ENCODE measurements around the gene RNLS.

RNLS gene

DNA sequence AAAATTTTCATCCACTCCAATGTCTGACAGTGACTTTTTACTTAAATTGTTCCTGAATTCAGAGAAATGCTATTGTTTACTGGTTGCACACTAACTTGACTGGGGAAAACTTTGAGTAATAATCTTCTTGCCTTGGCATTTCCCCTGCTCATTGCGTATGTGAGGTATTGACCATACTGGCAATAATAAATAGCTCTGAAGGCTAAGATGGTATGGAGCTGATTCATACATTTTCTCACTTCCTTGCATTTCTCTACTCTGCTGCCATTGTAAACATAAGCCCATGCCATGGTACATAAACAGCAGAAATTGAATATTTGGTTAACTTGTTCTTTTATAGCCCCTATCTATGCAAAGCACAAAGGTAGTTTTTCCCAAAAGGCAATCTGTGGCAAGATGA lies 290.0 kb downstream of the RNLS start:
- TF ChIP-seq, protein P1, sequence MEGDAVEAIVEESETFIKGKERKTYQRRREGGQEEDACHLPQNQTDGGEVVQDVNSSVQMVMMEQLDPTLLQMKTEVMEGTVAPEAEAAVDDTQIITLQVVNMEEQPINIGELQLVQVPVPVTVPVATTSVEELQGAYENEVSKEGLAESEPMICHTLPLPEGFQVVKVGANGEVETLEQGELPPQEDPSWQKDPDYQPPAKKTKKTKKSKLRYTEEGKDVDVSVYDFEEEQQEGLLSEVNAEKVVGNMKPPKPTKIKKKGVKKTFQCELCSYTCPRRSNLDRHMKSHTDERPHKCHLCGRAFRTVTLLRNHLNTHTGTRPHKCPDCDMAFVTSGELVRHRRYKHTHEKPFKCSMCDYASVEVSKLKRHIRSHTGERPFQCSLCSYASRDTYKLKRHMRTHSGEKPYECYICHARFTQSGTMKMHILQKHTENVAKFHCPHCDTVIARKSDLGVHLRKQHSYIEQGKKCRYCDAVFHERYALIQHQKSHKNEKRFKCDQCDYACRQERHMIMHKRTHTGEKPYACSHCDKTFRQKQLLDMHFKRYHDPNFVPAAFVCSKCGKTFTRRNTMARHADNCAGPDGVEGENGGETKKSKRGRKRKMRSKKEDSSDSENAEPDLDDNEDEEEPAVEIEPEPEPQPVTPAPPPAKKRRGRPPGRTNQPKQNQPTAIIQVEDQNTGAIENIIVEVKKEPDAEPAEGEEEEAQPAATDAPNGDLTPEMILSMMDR (IDR thresholded peaks at IDR 0.05; ENCODE audit: borderline replicate concordance, control extremely low read depth, extremely low read depth, insufficient read depth, missing control alignments) = no peak
- in situ Hi-C loops (cut with MboI; ENCODE audit: low sequenced_read_pairs, unreplicated experiment) = no loop called here
- no peak for DNase-seq (ENCODE audit: low spot score)

GRCh38 chr10:88292185-88292514 lies 291.0 kb downstream of the RNLS start:
- TF ChIP-seq, protein P1 (IDR thresholded peaks at IDR 0.05; ENCODE audit: borderline replicate concordance, control extremely low read depth, extremely low read depth, insufficient read depth, missing control alignments) = no peak
- DNase-seq (ENCODE audit: low spot score) = no peak
- in situ Hi-C loops (cut with MboI; ENCODE audit: low sequenced_read_pairs, unreplicated experiment) = no loop called here

GRCh38 chr10:88291289-88292184 lies 291.6 kb downstream of the RNLS start:
- DNase-seq (ENCODE audit: low spot score) = no peak
- TF ChIP-seq, protein P1 (IDR thresholded peaks at IDR 0.05; ENCODE audit: borderline replicate concordance, control extremely low read depth, extremely low read depth, insufficient read depth, missing control alignments) = no peak
- in situ Hi-C loops (cut with MboI; ENCODE audit: low sequenced_read_pairs, unreplicated experiment) = no loop called here

- DNase-seq (ENCODE audit: low spot score) = no peak
- TF ChIP-seq, protein P1 (IDR thresholded peaks at IDR 0.05; ENCODE audit: borderline replicate concordance, control extremely low read depth, extremely low read depth, insufficient read depth, missing control alignments) = no peak
- in situ Hi-C loops (cut with MboI; ENCODE audit: low sequenced_read_pairs, unreplicated experiment) = no loop called here
These were observed 293.8 kb downstream of the RNLS start for GRCh38 chr10:88289342-88289741.

DNA sequence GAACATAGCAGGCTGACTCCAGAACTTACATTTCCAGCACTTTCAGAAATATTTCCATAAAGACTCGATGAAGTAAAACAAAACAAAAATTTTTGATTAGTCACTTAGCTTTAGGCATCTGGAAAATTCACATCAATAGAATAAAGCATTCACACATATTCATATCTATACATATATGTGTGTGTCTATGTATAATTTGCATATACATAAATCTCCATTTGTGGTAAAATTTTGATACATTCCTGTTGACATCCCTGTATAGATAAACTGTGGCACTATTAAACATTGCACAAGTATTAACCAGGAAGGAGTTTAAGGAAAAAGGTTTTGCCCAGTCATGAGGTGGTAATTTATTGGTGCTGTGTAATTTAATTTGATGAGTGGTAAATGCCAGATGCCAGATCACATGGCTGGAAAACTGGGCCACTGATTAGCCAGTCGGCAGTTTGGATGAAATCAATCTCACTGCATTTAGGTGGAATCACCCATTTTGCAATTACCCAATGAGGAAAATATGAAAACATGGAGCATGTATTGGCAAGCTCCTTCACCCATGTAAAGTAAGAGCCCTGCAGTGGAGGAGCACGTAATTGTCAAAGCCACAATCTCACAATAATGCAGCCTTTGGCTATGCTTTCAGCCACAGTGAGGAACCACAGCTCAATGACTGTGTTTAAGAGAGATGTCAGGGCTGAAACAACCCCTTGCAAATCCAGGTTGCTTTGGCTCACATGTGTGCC lies 294.6 kb downstream of the RNLS start:
- in situ Hi-C loops (cut with MboI; ENCODE audit: low sequenced_read_pairs, unreplicated experiment) = no loop called here
- DNase-seq (ENCODE audit: low spot score) = no peak
- TF ChIP-seq, protein P1 (IDR thresholded peaks at IDR 0.05; ENCODE audit: borderline replicate concordance, control extremely low read depth, extremely low read depth, insufficient read depth, missing control alignments) = no peak

- in situ Hi-C loops (cut with MboI; ENCODE audit: low sequenced_read_pairs, unreplicated experiment) = no loop called here
- DNase-seq (ENCODE audit: low spot score) = no peak
- TF ChIP-seq, protein P1 (IDR thresholded peaks at IDR 0.05; ENCODE audit: borderline replicate concordance, control extremely low read depth, extremely low read depth, insufficient read depth, missing control alignments) = no peak
These were observed 297.1 kb downstream of the RNLS start for GRCh38 chr10:88286030-88286429.
